Cortex of kidney (tissue), 1 donor: ENCODE results near the gene ASPHD2.
"Not testable (repeated sequence)": the region's sequence is repeated elsewhere in the genome, so short reads cannot be mapped to it uniquely, and the experiment has no call there.

Experiments
- DNase-seq: peaks from one replicate; lab custom pipeline; 2025; lab: John Stamatoyannopoulos, UW

ASPHD2 gene

GRCh38 chr22:26416670-26417276, 12.3 kb upstream of the ASPHD2 start:
- DNase-seq: no peak

GRCh38 chr22:26417406-26417805, 11.7 kb upstream of the ASPHD2 start:
- DNase-seq: no peak

GRCh38 chr22:26418620-26419019, 10.4 kb upstream of the ASPHD2 start:
- no peak for DNase-seq

GRCh38 chr22:26426924-26427323, 2.1 kb upstream of the ASPHD2 start:
- no peak for DNase-seq

GRCh38 chr22:26429458-26430286, 612 bp downstream of the ASPHD2 start:
- DNase-seq: no peak

GRCh38 chr22:26430600-26430999, 1.5 kb downstream of the ASPHD2 start:
- DNase-seq: no peak

GRCh38 chr22:26431261-26431995, 2.4 kb downstream of the ASPHD2 start:
- DNase-seq: no peak

GRCh38 chr22:26432619-26433311, 3.7 kb downstream of the ASPHD2 start:
- no peak for DNase-seq

- DNase-seq: no peak
These were observed 4.7 kb downstream of the ASPHD2 start for GRCh38 chr22:26433805-26434204.

- no peak for DNase-seq
These were observed 6.5 kb downstream of the ASPHD2 start for GRCh38 chr22:26435327-26436093.

- DNase-seq: no peak
These were observed 7.9 kb downstream of the ASPHD2 start for GRCh38 chr22:26436903-26437515.

- DNase-seq: no peak
These were observed 8.8 kb downstream of the ASPHD2 start for GRCh38 chr22:26437694-26438392.

- DNase-seq: not testable (repeated sequence)
These were observed 9.7 kb downstream of the ASPHD2 start for GRCh38 chr22:26438776-26439175.

GRCh38 chr22:26439559-26439958, 10.5 kb downstream of the ASPHD2 start:
- DNase-seq: no peak

GRCh38 chr22:26442086-26442756, 13.2 kb downstream of the ASPHD2 start:
- no peak for DNase-seq

- DNase-seq: no peak
These were observed 15.0 kb downstream of the ASPHD2 start for GRCh38 chr22:26443901-26444690.

- no peak for DNase-seq
These were observed 15.7 kb downstream of the ASPHD2 start for GRCh38 chr22:26444777-26445176.

GRCh38 chr22:26445577-26446275, 16.7 kb downstream of the ASPHD2 start:
- DNase-seq: no peak
